ENCODE data around the gene FAM53C.
A peak's percentile ranks its signal among the peaks of the same experiment; 100 is the strongest.
"Not testable (repeated sequence)": the region's sequence is repeated elsewhere in the genome, so short reads cannot be mapped to it uniquely, and the experiment has no call there.

The FAM53C gene

GRCh38 chr5:138351517-138351916, 13.5 kb downstream of the FAM53C start:
- DNase-seq = no peak

GRCh38 chr5:138352071-138352721, 14.1 kb downstream of the FAM53C start, which contains the start of gene KDM3B:
Gene KDM3B, plus strand, starts transcription at chr5:138352685. Its CDS starts 111 bp downstream, at chr5:138352796.
- peak; percentile 91 for DNase-seq

GRCh38 chr5:138352722-138353559, 14.9 kb downstream of the FAM53C start:
- DNase-seq = peak; percentile 70

DNA sequence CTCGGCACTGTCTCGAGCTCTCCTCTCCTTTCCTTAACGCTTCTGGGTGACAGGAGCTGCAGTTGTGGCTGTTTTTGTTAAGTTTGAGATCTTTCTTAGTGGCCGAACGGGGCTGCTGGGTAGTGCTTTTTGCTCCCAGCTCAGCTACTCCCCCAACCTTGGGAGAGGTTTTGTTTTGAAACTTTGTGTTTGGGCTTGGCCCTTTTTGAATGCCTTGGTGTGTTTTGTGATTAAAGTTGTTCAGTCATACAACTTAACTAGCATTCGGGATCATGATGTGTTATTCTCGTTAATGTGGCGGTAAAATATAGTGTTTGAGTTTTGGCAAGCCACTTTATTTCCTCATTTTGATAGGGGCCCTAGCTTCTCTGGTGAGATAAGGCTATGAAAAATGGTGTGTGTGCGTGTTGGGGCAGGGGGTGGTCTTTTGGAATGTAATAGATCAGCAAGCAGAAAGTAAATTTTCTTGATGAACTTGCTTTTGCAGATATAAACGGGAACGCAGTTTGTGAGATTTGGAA, 15.6 kb downstream of the FAM53C start:
- DNase-seq = peak; percentile 33

DNA sequence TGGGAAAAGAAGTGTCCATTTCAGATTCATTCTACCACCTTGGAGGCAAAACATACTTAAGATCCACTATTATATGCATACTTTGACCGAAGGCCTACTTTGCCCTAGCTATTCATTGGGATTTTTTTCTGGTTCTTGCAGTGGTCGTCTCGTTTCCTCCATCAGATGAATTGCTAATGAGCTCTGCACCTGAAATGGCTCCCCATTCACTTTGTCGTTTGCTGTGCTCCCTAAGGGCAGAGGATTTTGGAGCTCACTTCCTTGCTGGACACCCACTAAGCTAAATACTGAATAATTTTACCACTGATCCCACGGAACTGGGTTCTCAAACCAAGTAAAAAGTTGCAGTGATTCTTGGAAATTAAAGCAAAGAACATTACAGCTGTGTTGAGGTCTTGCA, 16.3 kb downstream of the FAM53C start:
- DNase-seq = no peak

DNA sequence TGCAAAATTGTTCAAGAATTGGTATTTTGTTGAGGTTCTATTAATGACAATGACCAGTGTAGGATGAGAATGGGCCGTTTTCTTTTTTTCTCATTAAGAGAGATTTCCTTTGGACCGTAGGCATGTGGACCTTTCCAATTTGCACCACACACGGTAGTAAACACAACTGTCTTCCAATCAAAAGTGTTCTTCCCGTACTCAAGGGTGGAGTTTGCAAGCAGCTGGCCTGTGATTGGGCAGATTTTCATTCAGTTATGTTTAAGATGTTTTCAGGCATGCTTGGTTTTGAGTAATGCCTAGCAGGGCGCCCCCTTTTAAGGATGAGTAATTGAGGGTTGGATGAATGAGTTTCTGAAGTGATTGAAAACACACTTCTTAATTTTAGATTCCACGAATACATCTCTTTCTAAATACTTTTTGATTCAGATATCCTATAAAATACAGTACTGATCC, 16.9 kb downstream of the FAM53C start:
- peak; percentile 71 for DNase-seq

GRCh38 chr5:138359621-138360020, 21.6 kb downstream of the FAM53C start:
- DNase-seq = no peak

DNA sequence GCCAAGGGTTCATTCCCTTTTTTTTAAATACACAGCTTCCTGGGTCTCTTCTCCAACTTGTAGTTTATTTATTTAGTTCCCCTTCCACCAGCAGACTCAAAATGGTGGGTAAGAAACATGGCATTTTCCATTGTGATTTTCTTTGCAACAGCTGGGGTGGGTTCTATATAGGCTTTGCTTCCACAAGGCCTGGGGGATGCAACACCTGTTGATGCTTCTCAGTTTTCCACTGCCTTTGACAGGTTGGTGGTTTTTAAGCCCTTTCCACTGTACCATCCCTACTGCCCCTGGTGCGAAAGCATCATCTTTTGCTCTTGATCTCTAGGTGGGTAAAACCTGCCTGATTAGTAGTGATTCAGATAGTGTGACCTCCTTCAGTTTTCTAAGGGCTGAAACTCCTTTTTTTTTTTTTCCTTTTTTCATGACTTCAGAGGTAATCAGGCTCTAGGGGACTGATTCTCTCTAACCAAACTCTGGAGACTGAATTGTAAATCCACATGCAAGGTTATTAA, 22.9 kb downstream of the FAM53C start:
- DNase-seq = no peak

DNA sequence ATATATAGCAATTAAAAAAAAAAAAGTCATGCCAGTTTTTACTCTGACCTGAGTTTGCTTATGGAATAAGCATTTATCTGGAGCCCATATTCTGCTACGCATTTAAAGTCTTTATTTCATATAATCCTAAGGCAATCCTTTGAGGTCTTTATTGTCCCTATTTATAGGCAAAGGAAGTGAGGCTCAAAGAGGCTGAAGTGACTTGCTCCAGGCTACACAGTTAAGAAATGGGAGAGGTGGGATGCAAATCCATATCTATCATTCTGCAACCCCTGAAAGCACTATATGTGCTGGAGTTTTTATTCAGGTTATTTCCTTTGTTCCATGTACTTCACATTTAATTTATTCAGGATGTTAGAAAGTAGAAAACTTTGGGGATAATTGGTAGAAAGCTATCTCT, 26.5 kb downstream of the FAM53C start:
- no peak for DNase-seq

- no peak for DNase-seq
These were observed 28.7 kb downstream of the FAM53C start for GRCh38 chr5:138366632-138367382.

GRCh38 chr5:138369261-138369660, 31.2 kb downstream of the FAM53C start:
- no peak for DNase-seq

DNA sequence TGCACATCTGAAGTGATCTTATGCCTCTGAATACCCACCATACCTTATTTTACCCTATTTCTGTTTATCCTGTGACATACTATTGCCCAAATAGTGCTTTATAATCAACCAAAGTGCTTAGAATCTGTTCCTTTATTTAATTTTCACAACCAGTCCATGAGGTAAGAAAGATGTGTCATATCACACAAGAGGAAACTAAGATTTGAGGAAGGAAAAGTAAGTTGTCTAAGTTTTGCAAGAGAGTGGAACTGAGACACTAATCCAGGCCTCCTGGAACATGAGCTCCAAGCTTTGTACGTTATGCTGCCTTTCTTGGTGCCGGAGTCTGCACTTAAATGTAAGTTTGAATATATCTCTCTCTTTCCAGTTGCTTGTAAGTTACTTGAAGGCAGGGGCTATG, 31.6 kb downstream of the FAM53C start:
- DNase-seq = no peak

DNA sequence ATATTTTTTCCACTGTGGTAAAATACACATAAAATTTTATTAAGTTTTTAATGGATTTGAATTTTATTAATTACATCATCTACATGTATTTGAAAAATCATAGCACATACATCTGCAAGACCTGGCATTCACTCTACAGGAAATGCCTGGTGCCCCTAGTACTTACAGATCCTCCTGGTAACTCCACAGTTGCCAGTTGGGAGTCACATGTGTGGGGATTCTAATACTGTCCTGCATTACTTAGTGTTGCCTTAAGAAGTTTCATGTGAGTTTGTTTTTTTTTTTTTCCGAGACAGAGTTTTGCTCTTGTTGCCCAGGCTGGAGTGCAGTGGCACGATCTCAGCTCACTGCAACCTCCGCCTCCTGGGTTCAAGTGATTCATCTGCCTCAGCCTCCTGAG, 32.5 kb downstream of the FAM53C start:
- DNase-seq = no peak

DNA sequence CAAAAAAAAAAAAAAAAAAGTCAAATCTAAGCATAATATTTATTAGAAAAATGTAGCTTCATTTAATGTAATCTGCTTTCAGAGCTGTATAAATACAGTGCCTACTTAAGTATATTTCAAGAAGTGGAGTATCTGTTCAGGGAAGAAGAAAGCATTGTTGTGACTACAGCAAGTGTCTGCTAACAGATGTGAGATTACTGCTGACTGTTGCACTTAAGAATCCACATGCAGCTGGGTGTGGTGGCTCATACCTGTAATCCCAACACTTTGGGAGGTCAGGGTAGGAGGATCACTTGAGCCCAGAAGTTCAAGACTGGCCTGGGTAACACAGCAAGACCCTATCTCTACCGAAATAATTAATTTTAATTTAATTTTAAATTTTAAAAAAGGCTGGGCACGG, 33.4 kb downstream of the FAM53C start:
- DNase-seq = no peak

- no peak for DNase-seq
These were observed 34.2 kb downstream of the FAM53C start for GRCh38 chr5:138372225-138372624.

DNA sequence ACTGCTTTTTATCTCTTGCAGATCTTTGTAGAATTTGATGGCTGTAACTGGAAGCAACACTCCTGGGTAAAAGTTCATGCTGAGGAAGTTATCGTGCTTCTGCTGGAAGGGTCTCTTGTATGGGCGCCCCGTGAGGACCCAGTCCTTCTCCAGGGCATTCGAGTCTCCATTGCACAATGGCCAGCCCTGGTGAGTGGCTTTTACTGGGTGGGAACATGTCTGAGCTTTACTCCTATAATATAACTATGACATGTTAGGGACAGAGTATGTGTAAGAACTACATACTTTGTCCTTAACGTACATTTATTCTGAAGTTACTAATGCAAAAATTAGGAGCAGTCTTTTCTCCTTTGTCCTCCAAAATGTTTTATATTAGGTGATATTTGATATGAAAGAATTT, 34.6 kb downstream of the FAM53C start:
- DNase-seq = no peak

- no peak for DNase-seq
These were observed 44.3 kb downstream of the FAM53C start for GRCh38 chr5:138382347-138382746.

GRCh38 chr5:138385660-138386059, 47.6 kb downstream of the FAM53C start:
- no peak for DNase-seq

GRCh38 chr5:138386290-138386689, 48.2 kb downstream of the FAM53C start:
- DNase-seq = no peak

- DNase-seq = no peak
These were observed 51.3 kb downstream of the FAM53C start for GRCh38 chr5:138389332-138389731.

DNA sequence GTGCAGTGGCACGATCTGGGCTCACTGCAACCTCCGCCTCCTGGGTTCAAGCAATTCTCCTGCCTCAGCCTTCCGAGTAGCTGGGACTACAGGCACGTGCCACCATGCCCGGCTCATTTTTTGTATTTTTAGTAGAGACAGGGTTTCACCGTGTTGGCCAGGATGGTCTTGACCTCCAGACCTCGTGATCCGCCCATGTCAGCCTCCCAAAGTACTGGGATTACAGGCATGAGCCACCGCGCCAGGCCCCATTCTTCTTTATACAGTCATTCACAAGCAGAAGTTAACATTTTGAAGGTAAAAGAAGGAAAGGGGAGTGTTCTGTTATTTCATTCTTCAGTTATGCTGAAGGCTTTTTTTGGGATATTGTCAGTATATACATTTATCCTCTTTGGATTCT, 51.8 kb downstream of the FAM53C start:
- not testable (repeated sequence) for DNase-seq

- DNase-seq = no peak
These were observed 53.9 kb downstream of the FAM53C start for GRCh38 chr5:138391859-138392386.
